GM12878 (cell line): ENCODE measurements around the gene AKT1.

ENCODE experiments used
- DPF2 ChIP-seq: fragments of 450-650 bp; IDR thresholded peaks from 2 replicates; pipeline ENCODE4 v1.6.1; 2017; ENCODE audit warnings: mild to moderate bottlenecking
- EZH2 ChIP-seq: IDR thresholded peaks from 2 replicates; pipeline ENCODE4 v1.6.1; 2012; ENCODE audit warnings: low read depth, mild to moderate bottlenecking, control low read depth, inconsistent platforms, low read length, borderline replicate concordance; ENCODE audit not compliant: control insufficient read depth
- FOXM1 ChIP-seq: IDR thresholded peaks from 2 replicates; pipeline ENCODE4 v1.6.1; 2012; ENCODE audit warnings: low read depth, mild to moderate bottlenecking, inconsistent platforms, low read length, moderate library complexity
- HDAC2 ChIP-seq: fragments of 200-600 bp; sonication (generic); IDR thresholded peaks from 2 replicates; pipeline ENCODE4 v1.6.1; 2017
- NBN ChIP-seq: fragments of 450-650 bp; IDR thresholded peaks from 2 replicates; pipeline ENCODE4 v1.6.1; 2016
- RAD21 ChIP-seq: IDR thresholded peaks from 2 replicates; pipeline ENCODE4 v1.6.1; 2011; ENCODE audit warnings: mild to moderate bottlenecking, low read depth, low read length, moderate library complexity; ENCODE audit not compliant: insufficient read depth
- STAT1 ChIP-seq: fragments of 450-650 bp; conservative IDR thresholded peaks from 2 replicates; pipeline ENCODE4 v1.6.1; 2014; ENCODE audit warnings: antibody characterized with exemption, mild to moderate bottlenecking
- SUPT20H ChIP-seq: IDR thresholded peaks from 2 replicates; pipeline ENCODE4 v1.6.1; 2011; ENCODE audit warnings: low read depth, mild to moderate bottlenecking, low read length, moderate library complexity, borderline replicate concordance; ENCODE audit not compliant: control insufficient read depth
- ZNF384 ChIP-seq: IDR thresholded peaks from 2 replicates; pipeline ENCODE4 v1.6.1; 2012; ENCODE audit warnings: low read depth, mild to moderate bottlenecking, low read length, improper control_type of control experiment, borderline replicate concordance
- TF ChIP-seq, protein P1 (sequence below), 3 experiments: IDR thresholded peaks in 2 of 3; conservative IDR thresholded peaks in 1 of 3; 2 replicates each; pipeline ENCODE4 v1.5.1; 2011; ENCODE audit warnings: low read depth in 3 of 3, low read length in 3 of 3, mild to moderate bottlenecking in 3 of 3, control low read depth in 2 of 3, moderate library complexity in 2 of 3, inconsistent platforms in 1 of 3, mixed read lengths in 1 of 3; ENCODE audit not compliant: control insufficient read depth in 2 of 3, insufficient read depth in 1 of 3; ENCODE audit errors: extremely low read depth in 1 of 3
- TF ChIP-seq, protein P2 (sequence below): fragments of 150-350 bp; IDR thresholded peaks from 2 replicates; pipeline ENCODE4 v1.6.1; 2016; ENCODE audit warnings: low read depth, low read length
- TF ChIP-seq, protein P3 (sequence below): IDR thresholded peaks from 2 replicates; pipeline ENCODE4 v1.6.1; 2012; ENCODE audit warnings: low read depth, low read length, improper control_type of control experiment

DNA sequence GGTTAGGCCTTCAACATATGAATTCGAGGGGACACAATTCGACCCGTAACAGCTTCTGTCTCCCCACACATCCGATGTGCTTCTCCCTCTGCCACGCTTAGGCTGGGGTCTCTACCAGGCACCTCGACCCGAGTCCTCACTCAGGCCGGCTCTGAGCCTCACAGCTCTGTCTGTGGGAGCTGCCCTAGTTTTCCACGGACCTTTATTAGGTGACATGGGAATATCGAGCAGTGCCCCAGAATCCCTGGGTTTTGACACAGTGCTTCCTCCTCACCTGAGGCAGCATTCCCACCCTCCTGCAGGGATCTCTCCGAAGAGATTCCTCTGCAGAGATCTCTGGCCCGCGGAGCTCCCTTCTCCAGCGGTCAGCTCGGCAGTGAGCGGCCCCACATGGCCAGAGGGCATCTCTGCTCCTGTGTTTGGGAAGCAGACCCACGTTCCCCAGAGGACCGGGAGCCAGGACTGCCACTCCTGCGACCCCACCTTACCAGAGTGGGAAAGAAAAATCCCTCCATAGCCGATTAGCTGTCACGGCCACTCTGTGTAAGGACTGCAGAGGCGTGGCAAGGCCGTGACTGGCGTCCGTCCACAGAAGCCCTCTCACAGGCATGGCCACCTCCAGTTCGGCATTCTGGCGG is 26.5 kb upstream of the AKT1 start:
- TF ChIP-seq DPF2 (no peak), RAD21 (no peak), NBN (no peak), ZNF384 (no peak), HDAC2 (no peak), EZH2 (no peak), STAT1 (no peak), SUPT20H (no peak), FOXM1 (no peak)
- TF ChIP-seq, protein P1, sequence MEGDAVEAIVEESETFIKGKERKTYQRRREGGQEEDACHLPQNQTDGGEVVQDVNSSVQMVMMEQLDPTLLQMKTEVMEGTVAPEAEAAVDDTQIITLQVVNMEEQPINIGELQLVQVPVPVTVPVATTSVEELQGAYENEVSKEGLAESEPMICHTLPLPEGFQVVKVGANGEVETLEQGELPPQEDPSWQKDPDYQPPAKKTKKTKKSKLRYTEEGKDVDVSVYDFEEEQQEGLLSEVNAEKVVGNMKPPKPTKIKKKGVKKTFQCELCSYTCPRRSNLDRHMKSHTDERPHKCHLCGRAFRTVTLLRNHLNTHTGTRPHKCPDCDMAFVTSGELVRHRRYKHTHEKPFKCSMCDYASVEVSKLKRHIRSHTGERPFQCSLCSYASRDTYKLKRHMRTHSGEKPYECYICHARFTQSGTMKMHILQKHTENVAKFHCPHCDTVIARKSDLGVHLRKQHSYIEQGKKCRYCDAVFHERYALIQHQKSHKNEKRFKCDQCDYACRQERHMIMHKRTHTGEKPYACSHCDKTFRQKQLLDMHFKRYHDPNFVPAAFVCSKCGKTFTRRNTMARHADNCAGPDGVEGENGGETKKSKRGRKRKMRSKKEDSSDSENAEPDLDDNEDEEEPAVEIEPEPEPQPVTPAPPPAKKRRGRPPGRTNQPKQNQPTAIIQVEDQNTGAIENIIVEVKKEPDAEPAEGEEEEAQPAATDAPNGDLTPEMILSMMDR (IDR thresholded peaks at IDR 0.05 in 2 of 3, conservative IDR thresholded peaks at IDR 0.05 in 1 of 3; ENCODE audit: control insufficient read depth in 2 of 3, extremely low read depth in 1 of 3, insufficient read depth in 1 of 3, low read depth in 3 of 3, low read length in 3 of 3): no peak
- TF ChIP-seq, protein P2, sequence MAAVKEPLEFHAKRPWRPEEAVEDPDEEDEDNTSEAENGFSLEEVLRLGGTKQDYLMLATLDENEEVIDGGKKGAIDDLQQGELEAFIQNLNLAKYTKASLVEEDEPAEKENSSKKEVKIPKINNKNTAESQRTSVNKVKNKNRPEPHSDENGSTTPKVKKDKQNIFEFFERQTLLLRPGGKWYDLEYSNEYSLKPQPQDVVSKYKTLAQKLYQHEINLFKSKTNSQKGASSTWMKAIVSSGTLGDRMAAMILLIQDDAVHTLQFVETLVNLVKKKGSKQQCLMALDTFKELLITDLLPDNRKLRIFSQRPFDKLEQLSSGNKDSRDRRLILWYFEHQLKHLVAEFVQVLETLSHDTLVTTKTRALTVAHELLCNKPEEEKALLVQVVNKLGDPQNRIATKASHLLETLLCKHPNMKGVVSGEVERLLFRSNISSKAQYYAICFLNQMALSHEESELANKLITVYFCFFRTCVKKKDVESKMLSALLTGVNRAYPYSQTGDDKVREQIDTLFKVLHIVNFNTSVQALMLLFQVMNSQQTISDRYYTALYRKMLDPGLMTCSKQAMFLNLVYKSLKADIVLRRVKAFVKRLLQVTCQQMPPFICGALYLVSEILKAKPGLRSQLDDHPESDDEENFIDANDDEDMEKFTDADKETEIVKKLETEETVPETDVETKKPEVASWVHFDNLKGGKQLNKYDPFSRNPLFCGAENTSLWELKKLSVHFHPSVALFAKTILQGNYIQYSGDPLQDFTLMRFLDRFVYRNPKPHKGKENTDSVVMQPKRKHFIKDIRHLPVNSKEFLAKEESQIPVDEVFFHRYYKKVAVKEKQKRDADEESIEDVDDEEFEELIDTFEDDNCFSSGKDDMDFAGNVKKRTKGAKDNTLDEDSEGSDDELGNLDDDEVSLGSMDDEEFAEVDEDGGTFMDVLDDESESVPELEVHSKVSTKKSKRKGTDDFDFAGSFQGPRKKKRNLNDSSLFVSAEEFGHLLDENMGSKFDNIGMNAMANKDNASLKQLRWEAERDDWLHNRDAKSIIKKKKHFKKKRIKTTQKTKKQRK: no peak
- TF ChIP-seq, protein P3, sequence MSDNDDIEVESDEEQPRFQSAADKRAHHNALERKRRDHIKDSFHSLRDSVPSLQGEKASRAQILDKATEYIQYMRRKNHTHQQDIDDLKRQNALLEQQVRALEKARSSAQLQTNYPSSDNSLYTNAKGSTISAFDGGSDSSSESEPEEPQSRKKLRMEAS: no peak
